Thoracic aorta (tissue), 2 donors: ENCODE results near the gene BCR. TPM values are rescaled to one million over a fixed set of nuclear protein-coding genes. Genes with fewer than 3 reads are reported as not detected.

Experiments used
- ATAC-seq: fragments of 150-250 bp; one replicate; pipeline ENCODE4 v1.8.0; 2017; ENCODE audit warnings: low read depth; ENCODE audit not compliant: insufficient number of reproducible peaks, low FRiP score
- DNase-seq: peaks from one replicate; pipeline ENCODE4 v3.0.0-alpha.2; 2020; ENCODE audit warnings: low spot score
- H3K27ac ChIP-seq, 2 donors: fragments of 200-600 bp; sonication (generic); 1 replicate in 1 of 2; 2 replicates in 1 of 2; pipeline ENCODE4 v1.5.1; 2016; ENCODE audit warnings: mild to moderate bottlenecking in 2 of 2, moderate library complexity in 2 of 2
- H3K27me3 ChIP-seq: fragments of 200-600 bp; sonication (generic); replicated peaks from 2 replicates; pipeline ENCODE4 v1.6.0; 2016; ENCODE audit warnings: mild to moderate bottlenecking; ENCODE audit not compliant: insufficient read depth
- H3K36me3 ChIP-seq: fragments of 200-600 bp; sonication (generic); one replicate; pipeline ENCODE4 v1.5.1; 2016
- H3K4me1 ChIP-seq, 2 donors: fragments of 200-600 bp; sonication (generic); 1 replicate in 1 of 2; 2 replicates in 1 of 2; pipeline versions ENCODE4 v1.5.1 to v1.6.0; 2016; ENCODE audit warnings: low read depth in 2 of 2, mild to moderate bottlenecking in 1 of 2; ENCODE audit not compliant: control insufficient read depth in 1 of 2
- H3K4me3 ChIP-seq: fragments of 200-600 bp; sonication (generic); 2 replicates; pipeline ENCODE4 v1.5.1; 2016; ENCODE audit warnings: mild to moderate bottlenecking
- H3K9me3 ChIP-seq: fragments of 200-600 bp; sonication (generic); 2 replicates; pipeline ENCODE4 v1.5.1; 2016
- CTCF ChIP-seq: fragments of 200-600 bp; sonication (generic); IDR thresholded peaks from one replicate; pipeline ENCODE4 v1.5.1; 2019; ENCODE audit warnings: antibody characterized with exemption
- total RNA-seq, 2 donors: library from RNA; depleted of rRNA; stranded (reverse); fragments of >200 nt; gene quantifications; one replicate each; pipeline versions ENCODE4 v1.1.0 to v1.2.3, GENCODE V29; 2016

Gene BCR
- total RNA-seq, 2 donors from 2014 or later = 73.2 to 232 TPM

GRCh38 chr22:23282986-23283385 lies 102.7 kb downstream of the BCR start:
- Histone ChIP-seq H3K4me3 (no peak overlapping the region), H3K4me1 (peaks cover 28 to 57% of the 10 kb centered on the region in 2 donors), H3K27me3 (no peaks in the 10 kb centered on the region), H3K27ac (peak overlapping the region; percentile 91 to 93), H3K36me3 (peaks cover 42% of the 10 kb centered on the region), H3K9me3 (no peaks in the 10 kb centered on the region)
- no peak for TF ChIP-seq CTCF
- no peak for ATAC-seq
- no peak for DNase-seq

GRCh38 chr22:23283591-23284503 lies 103.5 kb downstream of the BCR start:
- H3K27me3 ChIP-seq = no peaks in the 10 kb centered on the region
- H3K9me3 ChIP-seq = no peaks in the 10 kb centered on the region
- peaks cover 51% of the 10 kb centered on the region for H3K36me3 ChIP-seq
- ATAC-seq (no peak), DNase-seq (no peak)
- H3K27ac ChIP-seq = peak overlapping the region; percentile 91 to 93
- TF ChIP-seq CTCF = no peak
- no peak overlapping the region for H3K4me3 ChIP-seq
- H3K4me1 ChIP-seq = peaks cover 22 to 48% of the 10 kb centered on the region in 2 donors

- Histone ChIP-seq H3K27ac (no peak overlapping the region), H3K36me3 (peaks cover 57% of the 10 kb centered on the region), H3K27me3 (no peaks in the 10 kb centered on the region), H3K4me3 (no peak overlapping the region), H3K9me3 (no peaks in the 10 kb centered on the region), H3K4me1 (peaks cover 14 to 41% of the 10 kb centered on the region in 2 donors)
- no peak for TF ChIP-seq CTCF
- ATAC-seq (no peak), DNase-seq (no peak)
These were observed 104.3 kb downstream of the BCR start for GRCh38 chr22:23284504-23285033.

- Histone ChIP-seq H3K9me3 (no peaks in the 10 kb centered on the region), H3K4me1 (peaks cover 14 to 35% of the 10 kb centered on the region in 2 donors), H3K4me3 (no peak overlapping the region), H3K36me3 (peaks cover 60% of the 10 kb centered on the region), H3K27me3 (no peaks in the 10 kb centered on the region), H3K27ac (no peak overlapping the region)
- no peak for ATAC-seq
- no peak for TF ChIP-seq CTCF
- no peak for DNase-seq
These were observed 104.9 kb downstream of the BCR start for GRCh38 chr22:23285236-23285635.

- Histone ChIP-seq H3K9me3 (no peaks in the 10 kb centered on the region), H3K27ac (no peak overlapping the region), H3K4me3 (no peak overlapping the region), H3K36me3 (peaks cover 56% of the 10 kb centered on the region), H3K27me3 (no peaks in the 10 kb centered on the region), H3K4me1 (peaks cover 14 to 35% of the 10 kb centered on the region in 2 donors)
- DNase-seq (no peak), ATAC-seq (no peak)
- TF ChIP-seq CTCF = no peak
These were observed 105.4 kb downstream of the BCR start for GRCh38 chr22:23285734-23286133.
